Activated CD8-positive, alpha-beta T cell treated with anti-CD3 and anti-CD28 coated beads, Interleukin-2, amount 10 ng/mL, durations not matched to agents 7 days and 5 days (primary cell): ENCODE results near the gene EHBP1. TPM values are rescaled to one million over a fixed set of nuclear protein-coding genes. Genes with fewer than 3 reads are reported as not detected.

Source experiments
- ATAC-seq: fragments of 150-1000 bp; cut with Tn5 transposase; one replicate; pipeline ENCODE4 v1.10.0; 2021; ENCODE audit warnings: moderate library complexity
- CTCF ChIA-PET: fragments of 350-600 bp; sonication (Branson Sonifier 250); formaldehyde crosslinking; loops from one replicate; lab custom pipeline; 2021; ENCODE audit warnings: antibody characterized with exemption; lab: Charles Lee
- POLR2A ChIA-PET: fragments of 350-600 bp; sonication (Branson Sonifier 250); formaldehyde crosslinking; loops from one replicate; lab custom pipeline; 2021; ENCODE audit warnings: antibody characterized with exemption; lab: Charles Lee
- DNase-seq: peaks from one replicate; pipeline ENCODE4 v3.0.0-alpha.2; 2020
- H3K27ac Mint-ChIP-seq: one replicate; pipeline ENCODE4 v1.8.0; 2021; ENCODE audit warnings: mild to moderate bottlenecking, mixed read lengths
- H3K27me3 Mint-ChIP-seq: one replicate; pipeline ENCODE4 v1.8.0; 2021; ENCODE audit warnings: low read depth, mixed read lengths
- H3K36me3 Mint-ChIP-seq: one replicate; pipeline ENCODE4 v1.8.0; 2021; ENCODE audit warnings: low read depth, mixed read lengths
- H3K4me1 Mint-ChIP-seq: one replicate; pipeline ENCODE4 v1.8.0; 2021; ENCODE audit warnings: low read depth, mixed read lengths
- H3K4me3 Mint-ChIP-seq: one replicate; pipeline ENCODE4 v1.8.0; 2021; ENCODE audit warnings: mild to moderate bottlenecking, mixed read lengths
- H3K9me3 Mint-ChIP-seq: one replicate; pipeline ENCODE4 v1.8.0; 2022; ENCODE audit warnings: mixed read lengths; ENCODE audit not compliant: insufficient read depth
- total RNA-seq, 2 experiments: library from RNA; stranded (reverse); gene quantifications; one replicate each; pipeline ENCODE4 v1.2.3, GENCODE V29; 2021

The EHBP1 gene
- total RNA-seq, 2 experiments from 2014 or later: 23.4 to 26.3 TPM

GRCh38 chr2:62923881-62924280 lies 218.4 kb downstream of the EHBP1 start:
- ATAC-seq: no peak
- DNase-seq: no peak
- no peaks in the 10 kb centered on the region for H3K27me3 Mint-ChIP-seq
- H3K36me3 Mint-ChIP-seq: peaks cover 8% of the 10 kb centered on the region
- H3K4me1 Mint-ChIP-seq: no peaks in the 10 kb centered on the region
- no peak overlapping the region for H3K27ac Mint-ChIP-seq
- peaks cover 10% of the 10 kb centered on the region for H3K9me3 Mint-ChIP-seq
- no peak overlapping the region for H3K4me3 Mint-ChIP-seq
- CTCF ChIA-PET: no interaction called here
- POLR2A ChIA-PET: no interaction called here

DNA sequence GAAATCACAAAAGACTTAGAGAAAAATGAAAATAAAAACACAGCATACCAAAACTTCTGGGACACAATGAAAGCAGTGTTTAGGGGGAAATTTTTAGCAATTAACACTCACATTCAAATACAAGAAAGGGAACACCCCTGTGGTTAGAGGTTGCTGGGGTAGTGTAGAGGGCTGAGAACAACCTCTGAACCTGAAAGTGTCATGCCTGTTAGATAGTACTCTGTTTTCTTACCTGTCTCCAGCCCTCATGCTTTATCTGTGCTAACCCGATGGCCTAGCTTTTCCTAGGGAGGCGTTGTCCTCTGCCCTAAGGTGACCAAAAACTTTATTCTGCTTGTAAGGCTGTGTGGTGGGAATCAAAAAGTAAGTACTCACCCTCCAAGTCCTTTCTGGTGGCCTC lies 222.5 kb downstream of the EHBP1 start:
- Mint-ChIP-seq H3K4me3 (no peak overlapping the region), H3K36me3 (peaks cover 1% of the 10 kb centered on the region), H3K9me3 (peaks cover 10% of the 10 kb centered on the region), H3K4me1 (no peaks in the 10 kb centered on the region), H3K27me3 (no peaks in the 10 kb centered on the region), H3K27ac (no peak overlapping the region)
- CTCF ChIA-PET: no interaction called here
- POLR2A ChIA-PET: no interaction called here
- ATAC-seq (no peak), DNase-seq (no peak)

DNA sequence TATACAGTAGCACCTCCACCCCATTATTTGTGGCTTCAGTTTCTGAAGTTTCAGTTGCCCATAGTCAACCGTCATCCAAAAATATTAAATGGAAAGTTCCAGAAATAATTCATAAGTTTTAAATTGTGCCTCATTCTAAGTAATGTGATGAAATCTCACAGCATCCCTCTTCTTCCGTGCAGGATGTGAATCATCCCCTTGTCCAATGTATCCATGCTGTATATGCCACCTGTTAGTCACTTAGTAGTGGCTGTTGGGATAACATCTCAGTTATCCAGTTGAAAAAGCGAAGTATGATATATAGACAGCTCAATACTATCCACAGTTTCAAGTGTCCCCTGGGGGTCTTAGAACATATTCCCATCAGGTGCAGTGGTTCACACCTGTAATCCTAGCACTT lies 226.0 kb downstream of the EHBP1 start:
- DNase-seq (no peak), ATAC-seq (no peak)
- Mint-ChIP-seq H3K4me1 (no peaks in the 10 kb centered on the region), H3K4me3 (no peak overlapping the region), H3K36me3 (no peaks in the 10 kb centered on the region), H3K27ac (no peak overlapping the region), H3K27me3 (no peaks in the 10 kb centered on the region), H3K9me3 (no peaks in the 10 kb centered on the region)
- ChIA-PET POLR2A (no interaction called here), CTCF (no interaction called here)

DNA sequence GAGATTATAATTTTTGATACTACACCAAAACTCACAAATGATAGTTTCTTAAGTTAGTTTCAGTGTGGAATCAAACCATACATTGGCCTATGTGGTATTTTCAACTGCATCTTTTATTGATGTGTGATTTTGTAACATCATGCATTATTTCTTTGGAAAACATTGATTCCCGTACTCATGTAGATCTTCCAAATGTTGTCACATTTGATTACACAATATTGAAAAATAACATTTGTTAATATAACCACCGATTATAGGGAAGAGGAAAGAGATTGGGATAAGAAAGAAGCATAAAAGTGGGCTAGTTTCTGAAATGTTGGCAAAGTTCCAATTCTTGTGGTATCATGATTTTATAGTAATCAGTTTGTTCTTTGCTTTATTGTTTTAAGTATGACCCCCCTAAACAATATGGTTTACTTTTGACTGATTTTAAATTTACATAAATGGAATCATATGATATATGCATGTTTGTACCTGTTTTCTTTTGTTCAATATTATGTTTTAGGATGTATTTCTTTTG lies 227.9 kb downstream of the EHBP1 start:
- no peak for DNase-seq
- no peaks in the 10 kb centered on the region for H3K27me3 Mint-ChIP-seq
- POLR2A ChIA-PET: no interaction called here
- no peak overlapping the region for H3K27ac Mint-ChIP-seq
- CTCF ChIA-PET: no interaction called here
- no peaks in the 10 kb centered on the region for H3K9me3 Mint-ChIP-seq
- no peaks in the 10 kb centered on the region for H3K4me1 Mint-ChIP-seq
- no peak overlapping the region for H3K4me3 Mint-ChIP-seq
- ATAC-seq: no peak
- no peaks in the 10 kb centered on the region for H3K36me3 Mint-ChIP-seq

GRCh38 chr2:62934517-62934916 lies 229.0 kb downstream of the EHBP1 start:
- H3K4me1 Mint-ChIP-seq: no peaks in the 10 kb centered on the region
- no peak overlapping the region for H3K27ac Mint-ChIP-seq
- ChIA-PET POLR2A (no interaction called here), CTCF (no interaction called here)
- H3K9me3 Mint-ChIP-seq: no peaks in the 10 kb centered on the region
- DNase-seq (no peak), ATAC-seq (no peak)
- H3K36me3 Mint-ChIP-seq: no peaks in the 10 kb centered on the region
- H3K27me3 Mint-ChIP-seq: no peaks in the 10 kb centered on the region
- H3K4me3 Mint-ChIP-seq: no peak overlapping the region

DNA sequence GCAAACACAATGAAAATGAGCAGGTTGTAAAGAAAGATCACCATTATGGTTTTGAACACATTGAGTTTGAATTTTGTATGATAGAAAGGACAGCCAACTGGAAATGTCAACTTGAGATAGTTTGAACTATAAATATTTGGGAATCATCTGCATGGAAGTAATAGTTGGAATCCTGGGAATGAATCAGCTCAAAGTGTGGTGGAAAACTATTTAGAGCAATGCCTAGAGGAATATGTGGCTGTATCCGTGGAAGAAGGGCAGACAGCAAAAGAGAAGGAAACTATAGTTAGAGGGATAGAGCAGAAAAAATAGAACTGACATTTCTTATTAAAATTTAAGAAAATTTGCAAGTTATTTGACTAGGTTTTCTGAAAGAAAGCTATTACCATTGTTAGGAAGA lies 232.6 kb downstream of the EHBP1 start:
- Mint-ChIP-seq H3K27ac (no peak overlapping the region), H3K4me1 (no peaks in the 10 kb centered on the region), H3K4me3 (no peak overlapping the region), H3K36me3 (no peaks in the 10 kb centered on the region), H3K9me3 (no peaks in the 10 kb centered on the region), H3K27me3 (no peaks in the 10 kb centered on the region)
- ATAC-seq: no peak
- POLR2A ChIA-PET: no interaction called here
- DNase-seq: no peak
- CTCF ChIA-PET: no interaction called here

- no peaks in the 10 kb centered on the region for H3K4me1 Mint-ChIP-seq
- CTCF ChIA-PET: no interaction called here
- H3K36me3 Mint-ChIP-seq: peaks cover 3% of the 10 kb centered on the region
- H3K4me3 Mint-ChIP-seq: no peak overlapping the region
- no peak overlapping the region for H3K27ac Mint-ChIP-seq
- H3K9me3 Mint-ChIP-seq: no peaks in the 10 kb centered on the region
- ATAC-seq (no peak), DNase-seq (no peak)
- H3K27me3 Mint-ChIP-seq: no peaks in the 10 kb centered on the region
- POLR2A ChIA-PET: no interaction called here
Measured at GRCh38 chr2:62939735-62940491, 234.4 kb downstream of the EHBP1 start.

- H3K4me1 Mint-ChIP-seq: no peaks in the 10 kb centered on the region
- H3K4me3 Mint-ChIP-seq: no peak overlapping the region
- no peaks in the 10 kb centered on the region for H3K27me3 Mint-ChIP-seq
- CTCF ChIA-PET: no interaction called here
- no peaks in the 10 kb centered on the region for H3K9me3 Mint-ChIP-seq
- POLR2A ChIA-PET: no interaction called here
- peaks cover 3% of the 10 kb centered on the region for H3K36me3 Mint-ChIP-seq
- H3K27ac Mint-ChIP-seq: no peak overlapping the region
- DNase-seq (no peak), ATAC-seq (no peak)
Measured at GRCh38 chr2:62940697-62941096, 235.2 kb downstream of the EHBP1 start.

DNA sequence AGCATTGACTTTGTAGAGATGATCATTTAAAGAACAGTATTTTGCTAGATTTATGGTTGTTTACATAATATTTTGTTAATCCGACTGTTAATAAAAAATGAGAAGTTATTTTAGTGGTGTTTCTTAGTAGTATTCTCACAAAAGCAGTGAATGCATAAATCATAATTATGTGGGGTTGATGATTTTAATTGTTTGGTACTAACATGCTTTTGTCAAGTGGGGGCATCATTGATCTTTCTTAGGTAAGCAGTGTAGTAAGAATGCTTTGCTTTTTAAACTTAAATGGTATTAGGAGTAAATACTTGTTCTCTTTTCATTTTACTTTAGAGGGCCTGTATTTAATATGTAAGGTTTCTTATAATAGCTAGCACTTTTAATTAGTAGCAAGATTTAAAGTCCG lies 235.9 kb downstream of the EHBP1 start:
- Mint-ChIP-seq H3K27ac (no peak overlapping the region), H3K4me1 (no peaks in the 10 kb centered on the region), H3K9me3 (no peaks in the 10 kb centered on the region), H3K27me3 (no peaks in the 10 kb centered on the region), H3K4me3 (no peak overlapping the region), H3K36me3 (peaks cover 3% of the 10 kb centered on the region)
- no peak for DNase-seq
- ATAC-seq: no peak
- ChIA-PET POLR2A (no interaction called here), CTCF (no interaction called here)

GRCh38 chr2:62944362-62944761 lies 238.8 kb downstream of the EHBP1 start:
- Mint-ChIP-seq H3K27me3 (no peaks in the 10 kb centered on the region), H3K27ac (no peak overlapping the region), H3K9me3 (no peaks in the 10 kb centered on the region), H3K36me3 (peaks cover 3% of the 10 kb centered on the region), H3K4me1 (no peaks in the 10 kb centered on the region), H3K4me3 (no peak overlapping the region)
- ChIA-PET CTCF (no interaction called here), POLR2A (interaction anchor here (0.6 kb wide), 1 partner anchor 31 kb away, joined by 3 read pairs; no protein-coding TSS in a partner anchor)
- DNase-seq: no peak
- ATAC-seq: no peak

- ChIA-PET CTCF (no interaction called here), POLR2A (no interaction called here)
- peaks cover 3% of the 10 kb centered on the region for H3K36me3 Mint-ChIP-seq
- no peak for DNase-seq
- no peak overlapping the region for H3K4me3 Mint-ChIP-seq
- no peaks in the 10 kb centered on the region for H3K9me3 Mint-ChIP-seq
- H3K27ac Mint-ChIP-seq: no peak overlapping the region
- no peak for ATAC-seq
- no peaks in the 10 kb centered on the region for H3K4me1 Mint-ChIP-seq
- H3K27me3 Mint-ChIP-seq: no peaks in the 10 kb centered on the region
Measured at GRCh38 chr2:62947403-62947802, 241.9 kb downstream of the EHBP1 start.

DNA sequence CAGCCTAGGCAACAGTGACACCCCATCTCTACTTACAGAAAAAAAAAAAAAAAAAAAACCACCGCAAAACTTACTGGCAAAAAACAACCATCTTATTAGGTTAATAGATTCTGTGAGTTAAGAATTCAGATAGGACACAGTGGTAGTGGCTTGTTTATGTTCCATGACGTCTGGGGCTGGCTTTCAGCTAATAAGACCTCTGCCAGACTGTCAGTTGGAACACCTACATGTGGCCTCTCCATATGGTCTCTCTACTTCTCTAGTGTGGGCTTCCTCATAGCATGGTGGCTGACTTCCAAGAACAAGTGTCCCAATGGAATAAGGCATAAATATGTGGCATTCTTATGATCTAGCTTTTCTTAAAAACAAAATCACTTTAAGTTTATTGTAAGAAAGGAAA lies 251.1 kb downstream of the EHBP1 start:
- H3K4me3 Mint-ChIP-seq: no peak overlapping the region
- CTCF ChIA-PET: no interaction called here
- ATAC-seq (no peak), DNase-seq (no peak)
- H3K9me3 Mint-ChIP-seq: no peaks in the 10 kb centered on the region
- H3K4me1 Mint-ChIP-seq: no peaks in the 10 kb centered on the region
- no peaks in the 10 kb centered on the region for H3K27me3 Mint-ChIP-seq
- no peak overlapping the region for H3K27ac Mint-ChIP-seq
- POLR2A ChIA-PET: no interaction called here
- no peaks in the 10 kb centered on the region for H3K36me3 Mint-ChIP-seq

GRCh38 chr2:62958206-62958605 lies 252.7 kb downstream of the EHBP1 start:
- ATAC-seq: no peak
- no peak overlapping the region for H3K27ac Mint-ChIP-seq
- POLR2A ChIA-PET: no interaction called here
- H3K4me1 Mint-ChIP-seq: no peaks in the 10 kb centered on the region
- H3K27me3 Mint-ChIP-seq: no peaks in the 10 kb centered on the region
- H3K9me3 Mint-ChIP-seq: no peaks in the 10 kb centered on the region
- H3K4me3 Mint-ChIP-seq: no peak overlapping the region
- no peaks in the 10 kb centered on the region for H3K36me3 Mint-ChIP-seq
- no peak for DNase-seq
- CTCF ChIA-PET: no interaction called here
